ENCODE measurements around the gene AMN1. TPM values are rescaled to one million over a fixed set of nuclear protein-coding genes. Genes with fewer than 3 reads are reported as not detected.

The AMN1 gene
- total RNA-seq, 1 experiment from 2014 or later: 9.6 TPM

GRCh38 chr12:31650918-31651317 lies 77.9 kb downstream of the AMN1 start:
- no peaks in the 10 kb centered on the region for H3K4me1 ChIP-seq (ENCODE audit: insufficient read depth, low read length)
- no peak overlapping the region for H2BK12ac ChIP-seq (ENCODE audit: insufficient read length, low read depth, low read length)
- Mint-ChIP-seq H3K27me3 (ENCODE audit: low read depth) (no peaks in the 10 kb centered on the region), H3K27ac (no peak overlapping the region), H3K4me1 (peaks cover 5 to 11% of the 10 kb centered on the region in 2 experiments), H3K9me3 (no peaks in the 10 kb centered on the region), H3K4me3 (no peak overlapping the region; a peak in 1 of 5 replicates), H3K36me3 (ENCODE audit: insufficient read depth in 1 of 3, low read depth in 3 of 3) (no peaks in the 10 kb centered on the region)
- no peak overlapping the region for H2AFZ ChIP-seq (ENCODE audit: low read length)
- H4K8ac ChIP-seq (replicated peaks; ENCODE audit: insufficient read length, low read depth, low read length): no peak overlapping the region
- no peak overlapping the region for H2AK5ac ChIP-seq (ENCODE audit: insufficient read length, low read length)
- H3T11ph ChIP-seq (ENCODE audit: low read length): no peak overlapping the region
- no peak overlapping the region for H3K9ac ChIP-seq (ENCODE audit: extremely low read depth, insufficient read length, low read length)
- H3K79me1 ChIP-seq (ENCODE audit: insufficient read depth, low read depth, low read length, poor library complexity, severe bottlenecking): no peaks in the 10 kb centered on the region
- H2BK120ac ChIP-seq (ENCODE audit: low read depth, low read length, poor library complexity, severe bottlenecking): no peak overlapping the region
- H3K4me2 ChIP-seq (ENCODE audit: insufficient read depth, insufficient read length, low read length): no peak overlapping the region
- H3K23ac ChIP-seq (ENCODE audit: insufficient read length, low read depth, low read length): no peak overlapping the region
- H3K27me3 ChIP-seq (ENCODE audit: insufficient read depth, low read length): no peaks in the 10 kb centered on the region
- H3K18ac ChIP-seq (ENCODE audit: insufficient read length, low read depth, low read length): no peak overlapping the region
- H2BK15ac ChIP-seq (ENCODE audit: low read depth, low read length): no peak overlapping the region
- H2BK20ac ChIP-seq (ENCODE audit: low read depth, low read length, poor library complexity, severe bottlenecking): no peak overlapping the region
- no peak overlapping the region for H2BK5ac ChIP-seq (ENCODE audit: insufficient read length, low read length)
- no peak overlapping the region for H4K91ac ChIP-seq (ENCODE audit: insufficient read length, low read depth, low read length)
- H3K14ac ChIP-seq (ENCODE audit: insufficient read depth, low read length): no peak overlapping the region
- no peak overlapping the region for H3K56ac ChIP-seq (ENCODE audit: insufficient read length, low read depth, low read length)
- no peak overlapping the region for H3K27ac ChIP-seq (ENCODE audit: insufficient read length, low read depth, low read length)
- DNase-seq: no peak
- H3K4ac ChIP-seq (ENCODE audit: low read depth, low read length): no peak overlapping the region
- H3K9me3 ChIP-seq (ENCODE audit: control insufficient read depth, low read depth, low read length): no peaks in the 10 kb centered on the region
- H3K23me2 ChIP-seq (ENCODE audit: insufficient read length, low read depth, low read length, poor library complexity, severe bottlenecking): no peaks in the 10 kb centered on the region
- no peaks in the 10 kb centered on the region for H3K79me2 ChIP-seq (ENCODE audit: insufficient read depth, low read length)
- H4K20me1 ChIP-seq (ENCODE audit: control insufficient read depth, insufficient read depth, insufficient read length): no peaks in the 10 kb centered on the region
- TF ChIP-seq, protein P1, sequence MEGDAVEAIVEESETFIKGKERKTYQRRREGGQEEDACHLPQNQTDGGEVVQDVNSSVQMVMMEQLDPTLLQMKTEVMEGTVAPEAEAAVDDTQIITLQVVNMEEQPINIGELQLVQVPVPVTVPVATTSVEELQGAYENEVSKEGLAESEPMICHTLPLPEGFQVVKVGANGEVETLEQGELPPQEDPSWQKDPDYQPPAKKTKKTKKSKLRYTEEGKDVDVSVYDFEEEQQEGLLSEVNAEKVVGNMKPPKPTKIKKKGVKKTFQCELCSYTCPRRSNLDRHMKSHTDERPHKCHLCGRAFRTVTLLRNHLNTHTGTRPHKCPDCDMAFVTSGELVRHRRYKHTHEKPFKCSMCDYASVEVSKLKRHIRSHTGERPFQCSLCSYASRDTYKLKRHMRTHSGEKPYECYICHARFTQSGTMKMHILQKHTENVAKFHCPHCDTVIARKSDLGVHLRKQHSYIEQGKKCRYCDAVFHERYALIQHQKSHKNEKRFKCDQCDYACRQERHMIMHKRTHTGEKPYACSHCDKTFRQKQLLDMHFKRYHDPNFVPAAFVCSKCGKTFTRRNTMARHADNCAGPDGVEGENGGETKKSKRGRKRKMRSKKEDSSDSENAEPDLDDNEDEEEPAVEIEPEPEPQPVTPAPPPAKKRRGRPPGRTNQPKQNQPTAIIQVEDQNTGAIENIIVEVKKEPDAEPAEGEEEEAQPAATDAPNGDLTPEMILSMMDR (conservative IDR thresholded peaks at IDR 0.05): no peak
- WGBS (ENCODE audit: extremely low coverage, insufficient read length, low lambda C conversion rate): no CpG with 5 or more reads among the region's 6 CpGs
- H4K5ac ChIP-seq (ENCODE audit: insufficient read length, low read depth, low read length): no peak overlapping the region

Data from H9 (cell line).